GM12878 (cell line): Measurements from ENCODE around the gene CDK5RAP1. TPM values are rescaled to one million over a fixed set of nuclear protein-coding genes. Genes with fewer than 3 reads are reported as not detected.

Experiments used
- ATAC-seq: fragments of 200-7000 bp; cut with Tn5 transposase; 3 replicates; pipeline ENCODE4 v1.9.1; 2020; ENCODE audit warnings: mild to moderate bottlenecking, moderate library complexity
- BruUV-seq: library from RNA; stranded (reverse); fragments of 400-500 nt; replicated peaks from 2 replicates; lab custom pipeline; 2021; lab: Mats Ljungman, UMichigan
- CTCF ChIA-PET: fragments of 300-600 bp; sonication (Branson Sonifier 250); formaldehyde crosslinking; extraction: SDS; loops from one replicate; lab custom pipeline; 2021; ENCODE audit warnings: inconsistent platforms; lab: Yijun Ruan, JAX
- POLR2A ChIA-PET: fragments of 350-600 bp; formaldehyde crosslinking; extraction: SDS; loops from one replicate; lab custom pipeline; 2021; ENCODE audit warnings: inconsistent platforms; lab: Charles Lee
- RAD21 ChIA-PET: fragments of 300-600 bp; sonication (Branson Sonifier 250); formaldehyde crosslinking; loops from one replicate; lab custom pipeline; 2023; ENCODE audit warnings: antibody characterized with exemption; ENCODE audit not compliant: unreplicated experiment; lab: Charles Lee
- SMC1A ChIA-PET: fragments of 300-600 bp; sonication (Branson Sonifier 250); formaldehyde crosslinking; loops from one replicate; lab custom pipeline; 2023; ENCODE audit not compliant: unreplicated experiment, uncharacterized antibody; lab: Charles Lee
- DNase-seq: peaks from one replicate; pipeline ENCODE4 v3.0.0-alpha.2; 2011; ENCODE audit warnings: low read depth, low spot score
- FAIRE-seq: peaks from 3 replicates; lab custom pipeline; 2011; peaks lifted over from hg19 to GRCh38; lab: Jason Lieb, UNC
- H2AFZ ChIP-seq: 2 replicates; pipeline ENCODE4 v1.6.0; 2011; ENCODE audit warnings: low read depth, low read length, control low read depth; ENCODE audit not compliant: control insufficient read depth
- H3K27ac ChIP-seq: 2 replicates; pipeline ENCODE4 v1.5.1; 2011; ENCODE audit warnings: control low read depth; ENCODE audit not compliant: control insufficient read depth, insufficient read depth
- H3K27me3 ChIP-seq, 2 experiments: replicated peaks in 1 of 2; 2 replicates each; pipeline versions ENCODE4 v1.6.0 to v1.6.1; 2011; ENCODE audit warnings: low read length in 1 of 2; ENCODE audit not compliant: control insufficient read depth in 2 of 2, insufficient read depth in 2 of 2
- H3K36me3 ChIP-seq, 2 experiments: 2 replicates each; pipeline ENCODE4 v1.5.1; 2011; ENCODE audit warnings: low read length in 1 of 2; ENCODE audit not compliant: control insufficient read depth in 2 of 2, insufficient read depth in 2 of 2
- H3K4me1 ChIP-seq: 2 replicates; pipeline ENCODE4 v1.6.1; 2011; ENCODE audit warnings: mild to moderate bottlenecking, low read length, moderate library complexity, mixed read lengths; ENCODE audit not compliant: control insufficient read depth, insufficient read depth
- H3K4me2 ChIP-seq: 2 replicates; pipeline ENCODE4 v1.6.0; 2011; ENCODE audit warnings: control low read depth; ENCODE audit not compliant: control insufficient read depth, insufficient read depth
- H3K4me3 ChIP-seq: fragments of 200-600 bp; sonication (generic); 2 replicates; pipeline ENCODE4 v1.5.1; 2016
- H3K79me2 ChIP-seq: 2 replicates; pipeline ENCODE4 v1.6.0; 2011; ENCODE audit warnings: low read length; ENCODE audit not compliant: control insufficient read depth, insufficient read depth
- H3K9ac ChIP-seq: 2 replicates; pipeline ENCODE4 v1.8.0; 2011; ENCODE audit warnings: low read length, control low read depth, mixed read lengths; ENCODE audit not compliant: control insufficient read depth, insufficient read depth
- H3K9me3 ChIP-seq: replicated peaks from 3 replicates; pipeline ENCODE4 v1.5.1; 2011; ENCODE audit warnings: mild to moderate bottlenecking, low read length; ENCODE audit not compliant: control insufficient read depth, insufficient read depth
- H4K20me1 ChIP-seq: 2 replicates; pipeline ENCODE4 v1.6.0; 2011; ENCODE audit not compliant: control insufficient read depth, insufficient read depth
- CREB1 ChIP-seq: IDR thresholded peaks from 2 replicates; pipeline ENCODE4 v1.6.1; 2012; ENCODE audit warnings: low read depth, mild to moderate bottlenecking, inconsistent platforms
- GABPA ChIP-seq: IDR thresholded peaks from 2 replicates; pipeline ENCODE4 v1.6.1; 2014; ENCODE audit warnings: antibody characterized with exemption, low read depth, mild to moderate bottlenecking, inconsistent platforms
- LARP7 ChIP-seq: fragments of 450-650 bp; IDR thresholded peaks from 2 replicates; pipeline ENCODE4 v1.6.1; 2017; ENCODE audit warnings: mild to moderate bottlenecking
- MTA2 ChIP-seq: fragments of 450-650 bp; IDR thresholded peaks from 2 replicates; pipeline ENCODE4 v1.6.1; 2016; ENCODE audit warnings: low read depth, mild to moderate bottlenecking, moderate library complexity
- NKRF ChIP-seq: fragments of 450-650 bp; conservative IDR thresholded peaks from 2 replicates; pipeline ENCODE4 v1.6.1; 2017; ENCODE audit warnings: mild to moderate bottlenecking, moderate library complexity
- SMAD5 ChIP-seq: IDR thresholded peaks from 2 replicates; pipeline ENCODE4 v1.6.1; 2016; ENCODE audit warnings: antibody characterized with exemption, low read depth
- SREBF2 ChIP-seq: IDR thresholded peaks from 2 replicates; pipeline ENCODE4 v1.6.1; 2012; ENCODE audit warnings: mild to moderate bottlenecking, low read length
- SRF ChIP-seq, 2 experiments: IDR thresholded peaks; 2 replicates each; pipeline ENCODE4 v1.6.1; 2011; ENCODE audit warnings: low read depth in 2 of 2, low read length in 2 of 2, mild to moderate bottlenecking in 1 of 2, moderate library complexity in 1 of 2
- WGBS: methylation state at CpG from one replicate; pipeline ENCODE4 v1.1.6; 2016; ENCODE audit warnings: low lambda C conversion rate; ENCODE audit not compliant: insufficient replicate concordance, insufficient coverage; ENCODE audit errors: missing lambda C conversion rate; 5-methylcytosine and 5-hydroxymethylcytosine counted together
- in situ Hi-C: fragments of 300-500 bp; cut with MboI; formaldehyde crosslinking; loops from 9 replicates; pipeline ENCODE4 v1.14.3; 2018; ENCODE audit warnings: mixed read lengths
- intact Hi-C: fragments of 100-400 bp; cut with micrococcal nuclease; formaldehyde crosslinking; loops from one replicate; pipeline ENCODE4 v1.14.2; 2022; ENCODE audit not compliant: unreplicated experiment
- polyA plus RNA-seq, 11 experiments: library from polyadenylated mRNA; depleted of rRNA in 4 of 11; unstranded in 6 of 11; stranded (reverse) in 5 of 11; fragments of >200 nt; fragmentation: Nextera tagmentation in 4 of 11; fragmentation: Illumina TruSeq in 1 of 11; extraction: Ambion mirVana in 4 of 11; extraction: Trizol in 1 of 11; gene quantifications; 1 replicate in 1 of 11; 2 replicates in 10 of 11; pipeline versions ENCODE4 v1.2.1 to v1.2.3, GENCODE V29; 2011 to 2016; ENCODE audit warnings: inconsistent platforms in 2 of 11, missing spikeins in 2 of 11, low read depth in 1 of 11
- total RNA-seq, 4 experiments: library from RNA; depleted of rRNA in 3 of 4; stranded (reverse); fragments of >200 nt in 3 of 4; fragmentation: Illumina TruSeq in 1 of 4; extraction: Trizol in 1 of 4; gene quantifications; 2 replicates each; pipeline versions ENCODE4 v1.2.1 to v1.2.3, GENCODE V29; 2013 to 2021
- TF ChIP-seq, protein P1 (sequence below): fragments of 450-650 bp; IDR thresholded peaks from 2 replicates; pipeline ENCODE4 v1.6.1; 2017; ENCODE audit warnings: mild to moderate bottlenecking
- TF ChIP-seq, protein P2 (sequence below): IDR thresholded peaks from 2 replicates; pipeline ENCODE4 v1.6.1; 2012; ENCODE audit warnings: low read depth, low read length, improper control_type of control experiment
- TF ChIP-seq, protein P3 (sequence below): fragments of 450-650 bp; IDR thresholded peaks from 2 replicates; pipeline ENCODE4 v1.6.1; 2016; ENCODE audit warnings: mild to moderate bottlenecking

The CDK5RAP1 gene
- total and polyA plus RNA-seq, 10 of the 15 experiments (the other 5 are each of a cell fraction or from before 2014, with no cell fraction given) = 30.4 to 67.6 (median 38.8) TPM

GRCh38 chr20:33359399-33360261 lies 41.7 kb downstream of the CDK5RAP1 start:
- ChIA-PET CTCF (no interaction called here), POLR2A (no interaction called here), RAD21 (no interaction called here), SMC1A (no interaction called here)
- H3K79me2 ChIP-seq = no peaks in the 10 kb centered on the region
- intact Hi-C loops = no loop called here
- no peaks in the 10 kb centered on the region for H4K20me1 ChIP-seq
- H3K4me3 ChIP-seq = no peak overlapping the region
- no peak overlapping the region for H2AFZ ChIP-seq
- TF ChIP-seq GABPA (no peak), SRF (IDR thresholded peaks at IDR 0.05; ENCODE audit: low read depth in 2 of 2, low read length in 2 of 2) (no peak), CREB1 (no peak)
- TF ChIP-seq, protein P1, sequence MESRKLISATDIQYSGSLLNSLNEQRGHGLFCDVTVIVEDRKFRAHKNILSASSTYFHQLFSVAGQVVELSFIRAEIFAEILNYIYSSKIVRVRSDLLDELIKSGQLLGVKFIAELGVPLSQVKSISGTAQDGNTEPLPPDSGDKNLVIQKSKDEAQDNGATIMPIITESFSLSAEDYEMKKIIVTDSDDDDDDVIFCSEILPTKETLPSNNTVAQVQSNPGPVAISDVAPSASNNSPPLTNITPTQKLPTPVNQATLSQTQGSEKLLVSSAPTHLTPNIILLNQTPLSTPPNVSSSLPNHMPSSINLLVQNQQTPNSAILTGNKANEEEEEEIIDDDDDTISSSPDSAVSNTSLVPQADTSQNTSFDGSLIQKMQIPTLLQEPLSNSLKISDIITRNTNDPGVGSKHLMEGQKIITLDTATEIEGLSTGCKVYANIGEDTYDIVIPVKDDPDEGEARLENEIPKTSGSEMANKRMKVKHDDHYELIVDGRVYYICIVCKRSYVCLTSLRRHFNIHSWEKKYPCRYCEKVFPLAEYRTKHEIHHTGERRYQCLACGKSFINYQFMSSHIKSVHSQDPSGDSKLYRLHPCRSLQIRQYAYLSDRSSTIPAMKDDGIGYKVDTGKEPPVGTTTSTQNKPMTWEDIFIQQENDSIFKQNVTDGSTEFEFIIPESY = no peak
- H3K36me3 ChIP-seq = peaks cover 9 to 12% of the 10 kb centered on the region in 2 experiments; a peak in 2 of 4 replicates
- in situ Hi-C loops = no loop called here
- H3K27ac ChIP-seq = no peak overlapping the region
- no peaks in the 10 kb centered on the region for H3K27me3 ChIP-seq
- ATAC-seq = no peak
- DNase-seq = no peak
- no peaks in the 10 kb centered on the region for H3K4me1 ChIP-seq
- 92% methylated on average over 8 of the region's 8 CpGs for WGBS
- no peak overlapping the region for H3K9ac ChIP-seq
- FAIRE-seq = no peak
- no TSS peak for BruUV-seq
- H3K4me2 ChIP-seq = no peak overlapping the region
- no peaks in the 10 kb centered on the region for H3K9me3 ChIP-seq

DNA sequence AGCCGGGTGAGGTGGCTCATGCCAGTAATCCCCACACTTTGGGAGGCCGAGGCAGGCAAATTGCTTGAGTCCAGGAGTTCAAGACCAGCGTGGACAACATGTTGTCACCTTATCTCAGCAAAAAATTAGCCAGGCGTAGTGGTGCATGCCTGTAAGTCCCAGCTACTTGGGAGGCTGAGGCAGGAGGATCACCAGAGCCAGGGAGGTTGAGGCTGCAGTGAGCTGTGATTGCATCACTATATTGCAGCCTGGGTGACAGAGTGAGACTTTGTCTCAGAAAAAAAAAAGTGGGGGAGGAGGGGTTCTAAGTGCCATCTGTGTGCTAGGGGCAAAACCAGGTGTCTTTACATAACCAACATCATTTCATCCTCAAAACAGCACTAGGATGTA lies 48.3 kb downstream of the CDK5RAP1 start:
- intact Hi-C loops = no loop called here
- Histone ChIP-seq H3K36me3 (peaks cover 0 to 4% of the 10 kb centered on the region in 2 experiments; a peak in 2 of 4 replicates), H3K9me3 (no peaks in the 10 kb centered on the region), H3K79me2 (no peaks in the 10 kb centered on the region), H4K20me1 (no peaks in the 10 kb centered on the region), H3K4me2 (no peak overlapping the region), H3K27me3 (no peaks in the 10 kb centered on the region), H3K4me3 (no peak overlapping the region), H2AFZ (no peak overlapping the region), H3K27ac (no peak overlapping the region), H3K9ac (no peak overlapping the region), H3K4me1 (no peaks in the 10 kb centered on the region)
- DNase-seq = no peak
- ATAC-seq = no peak
- ChIA-PET CTCF (no interaction called here), RAD21 (no interaction called here), SMC1A (no interaction called here), POLR2A (no interaction called here)
- WGBS = 85% methylated on average over 4 of the region's 4 CpGs
- no peak for FAIRE-seq
- no TSS peak for BruUV-seq
- in situ Hi-C loops = no loop called here
- TF ChIP-seq, protein P2, sequence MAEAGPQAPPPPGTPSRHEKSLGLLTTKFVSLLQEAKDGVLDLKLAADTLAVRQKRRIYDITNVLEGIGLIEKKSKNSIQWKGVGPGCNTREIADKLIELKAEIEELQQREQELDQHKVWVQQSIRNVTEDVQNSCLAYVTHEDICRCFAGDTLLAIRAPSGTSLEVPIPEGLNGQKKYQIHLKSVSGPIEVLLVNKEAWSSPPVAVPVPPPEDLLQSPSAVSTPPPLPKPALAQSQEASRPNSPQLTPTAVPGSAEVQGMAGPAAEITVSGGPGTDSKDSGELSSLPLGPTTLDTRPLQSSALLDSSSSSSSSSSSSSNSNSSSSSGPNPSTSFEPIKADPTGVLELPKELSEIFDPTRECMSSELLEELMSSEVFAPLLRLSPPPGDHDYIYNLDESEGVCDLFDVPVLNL = no peak
- TF ChIP-seq NKRF = no peak
- no peak for TF ChIP-seq SREBF2
- no peak for TF ChIP-seq SMAD5
- TF ChIP-seq MTA2 = no peak
- TF ChIP-seq, protein P3, sequence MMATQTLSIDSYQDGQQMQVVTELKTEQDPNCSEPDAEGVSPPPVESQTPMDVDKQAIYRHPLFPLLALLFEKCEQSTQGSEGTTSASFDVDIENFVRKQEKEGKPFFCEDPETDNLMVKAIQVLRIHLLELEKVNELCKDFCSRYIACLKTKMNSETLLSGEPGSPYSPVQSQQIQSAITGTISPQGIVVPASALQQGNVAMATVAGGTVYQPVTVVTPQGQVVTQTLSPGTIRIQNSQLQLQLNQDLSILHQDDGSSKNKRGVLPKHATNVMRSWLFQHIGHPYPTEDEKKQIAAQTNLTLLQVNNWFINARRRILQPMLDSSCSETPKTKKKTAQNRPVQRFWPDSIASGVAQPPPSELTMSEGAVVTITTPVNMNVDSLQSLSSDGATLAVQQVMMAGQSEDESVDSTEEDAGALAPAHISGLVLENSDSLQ = no peak
- no peak for TF ChIP-seq LARP7
